HG03196 (cell line): ENCODE data around the gene DRAXIN.

Experiments
- ATAC-seq: cut with Tn5 transposase; IDR thresholded peaks from one replicate; pipeline ENCODE4 v1.9.1; 2021; ENCODE audit not compliant: unreplicated experiment

The DRAXIN gene

DNA sequence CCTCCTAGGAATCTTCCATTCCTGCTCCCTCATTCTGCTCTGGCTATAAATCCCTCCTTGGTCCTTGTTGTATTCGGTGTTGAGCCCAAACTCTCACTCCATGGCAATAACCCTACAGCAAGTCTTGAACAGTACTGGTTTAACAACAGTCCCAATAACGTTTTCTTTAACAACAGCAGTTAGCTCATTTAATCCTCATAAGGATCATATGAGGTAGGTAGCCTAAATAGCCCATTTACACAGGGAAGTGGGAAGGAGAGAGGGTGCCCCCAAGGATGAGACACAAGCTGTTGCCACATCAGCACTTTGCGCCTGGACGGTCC lies 44.0 kb downstream of the DRAXIN start:
- no peak for ATAC-seq

GRCh38 chr1:11735854-11736745 lies 44.6 kb downstream of the DRAXIN start, which contains the start of gene AGTRAP:
AGTRAP (plus strand) TSS chr1:11736136; CDS start chr1:11736209, 73 bp downstream.
- peak; percentile 49 for ATAC-seq

DNA sequence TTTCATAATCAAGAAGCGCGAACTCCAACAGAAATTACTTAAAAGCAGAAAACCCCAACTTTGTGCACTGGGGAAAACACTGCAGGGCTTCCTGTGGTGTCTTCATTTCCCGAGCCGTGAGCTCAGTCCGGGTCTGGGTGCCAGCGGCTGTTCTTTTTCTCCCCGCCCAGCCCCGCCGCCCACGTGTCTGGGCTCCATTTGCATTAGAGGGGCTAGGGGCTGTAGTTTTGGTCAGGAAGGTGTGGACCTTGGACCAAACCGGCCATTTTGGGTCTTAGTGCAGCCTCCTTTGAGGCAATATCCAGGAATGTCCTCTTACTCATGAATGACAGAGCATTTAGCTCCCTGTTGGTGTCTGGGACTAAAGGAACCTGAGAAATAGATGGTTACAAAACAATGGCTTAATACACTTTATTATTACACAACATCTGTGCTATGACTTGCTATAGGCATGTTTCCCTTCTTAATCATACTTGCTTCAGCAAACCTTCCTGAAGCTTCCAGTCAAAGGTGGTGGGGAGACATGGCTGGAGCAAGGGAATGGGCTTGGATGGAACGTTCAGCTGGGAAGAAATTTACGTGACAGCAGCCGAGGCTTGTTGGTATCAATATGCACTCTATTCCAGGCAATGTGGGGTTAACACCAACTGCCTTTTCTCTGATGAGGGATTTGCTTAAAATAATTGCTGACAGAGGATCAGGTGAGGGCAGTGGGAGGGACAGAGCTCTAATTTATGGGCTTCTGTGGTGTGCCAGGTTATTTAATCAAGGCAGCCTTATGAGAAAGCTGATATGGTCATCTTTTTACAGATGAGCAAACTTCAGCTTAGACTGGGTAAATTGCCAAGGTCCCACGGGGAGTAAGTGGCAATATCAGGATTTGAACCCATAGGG lies 45.5 kb downstream of the DRAXIN start:
- ATAC-seq = no peak

DNA sequence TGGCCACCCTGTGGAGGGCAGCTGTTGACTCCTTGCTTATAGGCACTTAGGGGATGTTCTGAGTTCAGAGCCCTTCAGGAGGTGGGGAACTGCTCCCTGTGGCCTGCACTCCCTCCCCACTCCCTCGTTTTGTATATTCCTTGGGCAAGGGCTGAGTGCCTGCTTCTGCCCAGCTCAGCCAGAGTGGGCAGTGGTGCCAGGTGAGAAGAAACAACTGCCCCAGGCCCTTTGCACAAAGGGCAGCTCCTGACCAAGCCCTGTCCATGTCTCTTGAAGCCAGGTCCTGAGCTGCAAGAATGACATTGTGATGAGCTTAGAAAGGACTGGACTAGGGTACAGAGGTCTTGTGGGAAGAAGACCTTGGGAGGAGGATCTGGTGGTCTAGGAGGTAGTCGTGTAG lies 46.6 kb downstream of the DRAXIN start:
- ATAC-seq = no peak

DNA sequence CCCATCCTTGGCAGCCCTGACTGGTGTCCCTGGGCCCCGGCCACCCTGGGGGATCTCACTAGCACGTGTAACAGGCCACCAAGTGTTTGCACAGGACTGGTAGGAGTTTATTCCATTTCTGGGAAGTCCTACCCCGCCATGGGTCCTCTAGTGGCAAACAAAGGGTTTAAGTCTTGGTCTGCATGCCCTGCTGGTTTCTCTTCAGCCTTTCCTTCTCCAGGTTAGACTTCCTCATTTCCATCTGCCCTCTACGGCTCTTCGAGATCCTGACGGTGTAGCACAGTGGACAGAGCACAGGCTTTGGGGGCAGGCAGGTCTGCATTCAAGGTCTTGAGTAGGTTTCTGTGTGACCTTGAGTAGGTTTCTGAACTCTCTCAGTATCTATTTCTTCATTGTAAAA lies 47.3 kb downstream of the DRAXIN start:
- no peak for ATAC-seq

DNA sequence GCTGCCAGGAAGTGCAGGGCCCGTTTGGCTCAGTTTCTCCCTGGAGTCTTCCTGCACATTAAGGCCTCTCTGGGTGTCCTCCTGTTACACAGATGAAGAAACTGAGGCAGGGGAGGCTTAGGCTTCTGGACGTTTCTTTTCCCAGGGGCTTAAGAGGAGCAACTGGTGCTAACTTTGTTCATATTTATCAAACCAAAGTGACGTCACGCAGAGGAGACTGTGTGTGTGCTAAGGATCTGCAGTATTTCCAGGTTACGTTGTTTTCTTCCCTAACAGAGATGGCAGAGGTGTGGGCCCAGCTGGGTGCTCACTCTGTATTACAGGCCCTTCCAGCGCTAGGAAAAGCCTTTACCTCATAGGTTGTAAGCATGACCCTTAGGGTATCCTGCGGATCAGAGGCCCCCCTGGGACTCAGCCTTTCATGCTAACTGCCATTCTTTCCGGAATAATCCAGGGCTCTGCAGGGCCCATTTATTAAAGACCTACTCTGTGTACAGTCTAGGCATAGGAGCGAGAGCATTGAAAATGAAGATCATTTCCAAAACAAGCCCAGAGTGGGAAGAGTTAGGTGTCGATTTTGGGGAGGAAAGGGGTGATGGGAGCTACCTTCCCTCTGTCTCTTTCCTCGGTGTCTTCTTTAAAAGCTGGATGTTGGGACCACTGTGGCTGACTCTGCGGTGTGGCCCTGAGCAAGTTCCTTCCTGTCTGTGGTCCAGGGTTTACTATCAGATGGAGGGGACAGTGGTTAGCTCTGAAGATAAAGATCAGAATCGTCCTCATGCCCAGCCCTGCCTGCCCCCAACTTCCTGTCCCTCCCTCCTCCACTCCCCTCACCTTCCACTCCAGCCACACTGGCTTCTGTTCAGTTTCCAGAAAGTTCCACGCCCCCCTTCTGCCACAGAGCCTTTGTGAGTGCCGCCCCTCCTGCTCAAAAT lies 49.0 kb downstream of the DRAXIN start:
- no peak for ATAC-seq

- ATAC-seq = no peak
These were observed 50.0 kb downstream of the DRAXIN start for GRCh38 chr1:11741482-11741881.

DNA sequence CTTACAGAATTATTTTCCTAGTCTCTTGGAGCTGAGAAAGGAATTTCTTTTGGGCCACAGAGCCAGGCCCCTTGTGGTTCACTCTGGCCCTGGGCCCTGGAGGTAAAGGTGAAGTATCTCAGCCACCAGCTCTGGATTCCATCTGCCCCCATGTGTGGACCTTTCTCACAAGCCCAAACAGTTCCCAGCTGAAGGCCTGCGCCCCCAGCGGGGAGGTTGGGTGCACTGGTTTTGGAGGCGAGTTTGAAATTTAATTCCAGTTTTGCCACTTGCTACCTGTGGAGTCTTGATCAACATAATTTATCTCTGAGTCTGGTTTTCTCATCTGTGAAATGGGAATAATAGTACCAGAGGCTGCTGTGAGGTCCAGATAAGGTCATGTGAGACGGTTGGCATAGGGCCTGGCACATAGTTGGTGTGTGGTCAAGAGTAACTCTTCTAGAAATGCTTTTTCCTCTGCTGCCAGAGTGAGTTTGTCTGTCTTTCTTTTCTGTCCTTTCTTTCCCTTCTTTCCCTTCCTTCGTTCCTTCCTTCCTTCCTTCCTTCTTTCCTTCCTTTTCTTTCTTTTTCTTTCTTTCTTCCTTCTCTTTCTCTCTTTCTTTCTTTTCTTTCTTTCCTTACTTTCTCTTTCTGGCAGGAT lies 50.5 kb downstream of the DRAXIN start:
- no peak for ATAC-seq

- ATAC-seq = no peak
These were observed 52.8 kb downstream of the DRAXIN start for GRCh38 chr1:11744287-11744686.

- ATAC-seq = no peak
These were observed 54.6 kb downstream of the DRAXIN start for GRCh38 chr1:11746092-11746491.

GRCh38 chr1:11746795-11747487 lies 55.4 kb downstream of the DRAXIN start:
- no peak for ATAC-seq

DNA sequence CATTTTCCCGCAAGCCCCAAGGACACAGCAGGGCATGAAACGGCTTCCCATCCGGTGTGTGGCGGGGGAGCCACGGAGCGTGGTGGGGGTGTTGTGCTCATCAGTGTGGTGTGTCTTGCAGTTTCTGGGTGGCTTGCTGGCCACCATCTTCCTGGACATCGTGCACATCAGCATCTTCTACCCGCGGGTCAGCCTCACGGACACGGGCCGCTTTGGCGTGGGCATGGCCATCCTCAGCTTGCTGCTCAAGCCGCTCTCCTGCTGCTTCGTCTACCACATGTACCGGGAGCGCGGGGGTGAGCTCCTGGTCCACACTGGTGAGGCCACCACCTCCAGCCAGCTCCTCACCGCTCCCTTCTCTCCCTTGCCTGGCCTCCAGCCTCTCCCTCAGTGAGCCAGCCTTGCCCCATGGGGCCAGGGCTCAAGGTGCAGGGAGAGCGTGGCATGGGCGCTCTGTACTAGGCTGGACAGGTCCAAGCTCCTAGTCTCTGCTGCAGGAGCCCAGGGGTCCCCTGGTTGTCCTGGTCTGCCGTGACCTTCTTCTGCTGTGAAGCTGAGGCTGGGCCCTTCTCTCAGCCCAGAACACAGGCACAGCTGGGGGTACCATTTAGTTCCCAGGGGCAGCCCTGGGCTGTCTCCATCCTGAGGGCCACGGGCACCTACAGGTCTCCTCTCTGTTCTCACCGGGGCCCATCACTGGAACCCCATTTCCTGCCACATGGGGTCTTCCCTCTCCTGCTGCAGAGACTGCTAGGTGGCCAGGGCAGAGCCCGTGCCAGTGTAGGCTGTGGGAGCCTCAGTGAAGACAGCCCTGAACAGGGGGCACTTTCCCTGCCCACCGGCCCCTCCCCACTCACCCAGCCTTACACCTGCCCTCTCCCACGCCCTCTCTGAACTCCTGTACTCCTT lies 57.0 kb downstream of the DRAXIN start:
- no peak for ATAC-seq

GRCh38 chr1:11749203-11749689 lies 57.7 kb downstream of the DRAXIN start:
- ATAC-seq = no peak

GRCh38 chr1:11749996-11750395 lies 58.5 kb downstream of the DRAXIN start:
- ATAC-seq = no peak

- no peak for ATAC-seq
These were observed 59.6 kb downstream of the DRAXIN start for GRCh38 chr1:11751087-11751486.

DNA sequence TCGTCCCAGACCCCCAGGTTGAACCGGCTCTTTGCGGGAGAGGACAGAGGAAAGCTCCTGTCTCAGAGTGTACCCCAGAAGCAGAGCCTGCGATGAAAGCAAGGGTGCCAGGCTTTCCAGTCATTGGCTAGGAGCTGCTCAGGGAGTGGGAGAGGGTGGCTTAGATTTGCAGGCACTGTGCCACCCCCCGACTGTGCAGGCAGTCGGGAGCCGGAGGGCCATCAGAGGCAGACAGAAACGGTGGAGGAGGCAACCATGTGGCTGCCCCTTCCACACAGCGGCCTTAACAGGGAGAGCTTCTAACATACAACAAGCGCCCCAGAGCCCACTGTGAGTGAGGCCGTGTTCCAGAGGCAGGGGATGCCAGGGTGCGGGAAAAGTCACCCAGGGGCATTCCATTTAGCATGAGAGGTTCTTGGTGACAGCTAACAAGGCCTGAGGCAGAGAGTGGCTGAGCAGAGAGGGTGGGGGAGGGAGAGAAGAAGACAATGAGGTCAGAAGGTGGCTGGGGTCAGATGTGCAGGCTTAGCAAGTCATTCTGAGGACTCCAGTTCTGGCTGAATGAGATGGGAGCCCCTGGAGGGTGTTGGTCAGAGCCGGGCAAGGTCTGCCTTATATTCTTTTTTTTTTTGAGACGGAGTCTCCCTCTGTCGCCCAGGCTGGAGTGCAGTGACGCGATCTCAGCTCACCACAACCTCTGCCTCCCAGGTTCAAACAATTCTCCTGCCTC lies 61.0 kb downstream of the DRAXIN start:
- ATAC-seq = no peak

DNA sequence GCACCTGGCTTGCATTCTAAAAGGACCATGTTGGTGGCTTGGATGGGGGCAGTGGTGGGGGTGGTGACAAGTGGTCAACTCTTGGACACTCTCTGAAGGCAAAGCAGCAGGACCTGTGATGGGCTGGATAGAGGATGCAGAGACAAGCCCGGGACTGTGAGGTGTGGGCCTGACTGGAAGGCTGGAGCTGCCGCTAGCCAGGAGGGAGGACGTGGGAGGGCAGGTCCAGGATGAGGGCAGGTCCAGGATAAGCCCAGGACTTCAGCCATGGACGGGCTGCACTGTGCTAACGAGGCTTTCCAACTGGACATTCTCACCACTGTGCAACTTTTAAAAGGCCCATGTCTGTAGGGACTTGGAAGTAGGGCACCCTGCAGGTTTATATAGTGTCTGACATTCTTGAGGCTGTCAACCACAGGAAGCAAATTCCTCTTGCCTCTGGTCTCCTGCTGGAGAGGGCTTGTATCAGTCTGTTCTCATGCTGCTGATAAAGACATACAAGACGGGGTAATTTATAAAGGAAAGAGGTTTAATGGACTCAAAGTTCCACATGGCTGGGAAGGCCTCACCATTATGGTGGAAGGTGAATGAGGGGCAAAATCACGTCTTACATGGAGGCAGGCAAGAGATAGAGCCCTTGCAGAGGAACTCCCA lies 62.2 kb downstream of the DRAXIN start:
- no peak for ATAC-seq
